H1 (cell line): ENCODE results near the gene JPH2. TPM values are rescaled to one million over a fixed set of nuclear protein-coding genes. Genes with fewer than 3 reads are reported as not detected.
A peak's percentile ranks its signal among the peaks of the same experiment; 100 is the strongest.
"Not testable (repeated sequence)": the region's sequence is repeated elsewhere in the genome, so short reads cannot be mapped to it uniquely, and the experiment has no call there.

Source experiments
- CTCF ChIA-PET: fragments of 300-600 bp; sonication (Branson Sonifier 250); formaldehyde crosslinking; loops from one replicate; lab custom pipeline; 2021; ENCODE audit not compliant: partially characterized antibody; lab: Charles Lee
- POLR2A ChIA-PET: fragments of 300-600 bp; sonication (Branson Sonifier 250); formaldehyde crosslinking; loops from one replicate; lab custom pipeline; 2021; ENCODE audit warnings: inconsistent platforms; ENCODE audit not compliant: partially characterized antibody; lab: Charles Lee
- DNase-seq, 2 experiments: peaks; one replicate each; pipeline versions ENCODE4 v3.0.0 to v3.0.0-alpha.2; 2010 to 2022; ENCODE audit warnings: low spot score in 2 of 2, low read depth in 1 of 2, mixed read lengths in 1 of 2
- FAIRE-seq: peaks from 2 replicates; lab custom pipeline; 2011; peaks lifted over from hg19 to GRCh38; lab: Jason Lieb, UNC
- H2AFZ ChIP-seq: 2 replicates; pipeline ENCODE4 v1.8.1; 2012; ENCODE audit warnings: low read length, inconsistent platforms
- H2AK5ac ChIP-seq: 2 replicates; pipeline ENCODE4 v1.6.1; 2013; ENCODE audit warnings: low read depth, low read length
- H2BK120ac ChIP-seq: replicated peaks from 2 replicates; pipeline ENCODE3; 2013; ENCODE audit warnings: low read depth, low read length, inconsistent platforms
- H2BK12ac ChIP-seq: 2 replicates; pipeline ENCODE4 v1.6.1; 2013; ENCODE audit warnings: low read depth, low read length
- H2BK15ac ChIP-seq: 2 replicates; pipeline ENCODE4 v1.6.1; 2013; ENCODE audit warnings: low read length
- H2BK20ac ChIP-seq: 2 replicates; pipeline ENCODE4 v1.6.1; 2013; ENCODE audit warnings: low read length
- H2BK5ac ChIP-seq: 2 replicates; pipeline ENCODE4 v1.6.1; 2013; ENCODE audit warnings: low read depth, low read length
- H3K14ac ChIP-seq: 2 replicates; pipeline ENCODE4 v1.6.1; 2013; ENCODE audit warnings: inconsistent platforms; ENCODE audit not compliant: insufficient read length
- H3K18ac ChIP-seq: 2 replicates; pipeline ENCODE4 v1.6.1; 2013; ENCODE audit warnings: low read length; ENCODE audit errors: extremely low read depth
- H3K23ac ChIP-seq: 2 replicates; pipeline ENCODE4 v1.6.1; 2013; ENCODE audit warnings: inconsistent platforms; ENCODE audit not compliant: insufficient read length
- H3K23me2 ChIP-seq: 2 replicates; pipeline ENCODE4 v1.6.1; 2013; ENCODE audit warnings: low read depth, low read length
- H3K27ac ChIP-seq: 2 replicates; pipeline ENCODE4 v1.6.1; 2011; ENCODE audit warnings: low read depth, low read length, inconsistent platforms
- H3K27me3 ChIP-seq, 4 experiments: replicated peaks in 1 of 4; 1 replicate in 1 of 4; 2 replicates in 3 of 4; pipeline versions ENCODE4 v1.6.1 to v1.8.1; 2011 to 2013; ENCODE audit warnings: low read length in 3 of 4, mild to moderate bottlenecking in 3 of 4, inconsistent platforms in 2 of 4, mixed read lengths in 2 of 4, moderate library complexity in 1 of 4; ENCODE audit not compliant: control insufficient read depth in 3 of 4, insufficient read depth in 3 of 4; ENCODE audit errors: extremely low read depth in 1 of 4
- H3K36me3 ChIP-seq, 4 experiments: 2 replicates each; pipeline versions ENCODE4 v1.6.1 to v1.8.1; 2011 to 2013; ENCODE audit warnings: mild to moderate bottlenecking in 4 of 4, low read length in 3 of 4, moderate library complexity in 2 of 4, control low read depth in 1 of 4, inconsistent platforms in 1 of 4; ENCODE audit not compliant: insufficient read depth in 4 of 4, control insufficient read depth in 2 of 4
- H3K4ac ChIP-seq: replicated peaks from 2 replicates; pipeline ENCODE3; 2013; ENCODE audit warnings: low read length, low read depth, mixed read lengths, inconsistent platforms; ENCODE audit not compliant: insufficient read length
- H3K4me1 ChIP-seq, 4 experiments: replicated peaks in 1 of 4; 1 replicate in 1 of 4; 2 replicates in 3 of 4; pipeline versions ENCODE4 v1.6.1 to v1.8.1; 2011 to 2013; ENCODE audit warnings: low read length in 3 of 4, inconsistent platforms in 2 of 4, mixed read lengths in 1 of 4; ENCODE audit not compliant: insufficient read depth in 4 of 4, control insufficient read depth in 3 of 4
- H3K4me2 ChIP-seq, 2 experiments: 2 replicates each; pipeline versions ENCODE4 v1.6.1 to v1.8.1; 2011 to 2013; ENCODE audit warnings: low read depth in 2 of 2, low read length in 2 of 2, control low read depth in 1 of 2, inconsistent platforms in 1 of 2, mild to moderate bottlenecking in 1 of 2; ENCODE audit not compliant: insufficient read depth in 1 of 2
- H3K4me3 ChIP-seq, 4 experiments: fragments of 200-600, 300-600 bp in 1 of 4; sonication (generic), shearing (Covaris generic), sonication (Bioruptor Twin) in 1 of 4; 2 replicates each; pipeline versions ENCODE4 v1.5.1 to v1.8.1; 2011 to 2016; ENCODE audit warnings: low read length in 4 of 4, low read depth in 3 of 4, control low read depth in 2 of 4, inconsistent platforms in 2 of 4, mild to moderate bottlenecking in 2 of 4, mixed read lengths in 1 of 4, moderate library complexity in 1 of 4; ENCODE audit not compliant: insufficient read depth in 2 of 4; ENCODE audit errors: extremely low read depth in 1 of 4
- H3K56ac ChIP-seq: replicated peaks from 2 replicates; pipeline ENCODE3; 2013; ENCODE audit warnings: low read depth, mild to moderate bottlenecking, mixed read lengths, low read length, inconsistent platforms; ENCODE audit not compliant: insufficient read length
- H3K79me1 ChIP-seq: 2 replicates; pipeline ENCODE4 v1.6.1; 2013; ENCODE audit warnings: low read depth, low read length, control low read depth
- H3K79me2 ChIP-seq, 2 experiments: 2 replicates each; pipeline versions ENCODE4 v1.6.1 to v1.8.1; 2012 to 2013; ENCODE audit warnings: low read length in 2 of 2, mild to moderate bottlenecking in 2 of 2, inconsistent platforms in 1 of 2; ENCODE audit not compliant: insufficient read depth in 2 of 2, control insufficient read depth in 1 of 2
- H3K9ac ChIP-seq, 4 experiments: replicated peaks in 1 of 4; 1 replicate in 1 of 4; 2 replicates in 3 of 4; pipeline versions ENCODE4 v1.6.1 to v1.8.1; 2011 to 2013; ENCODE audit warnings: low read depth in 3 of 4, low read length in 3 of 4, control low read depth in 2 of 4, mild to moderate bottlenecking in 2 of 4, moderate library complexity in 2 of 4, inconsistent platforms in 1 of 4; ENCODE audit errors: extremely low read depth in 1 of 4
- H3K9me3 ChIP-seq, 2 experiments: 2 replicates each; pipeline versions ENCODE4 v1.6.1 to v1.8.1; 2012 to 2013; ENCODE audit warnings: mild to moderate bottlenecking in 2 of 2, moderate library complexity in 2 of 2, control low read depth in 1 of 2, inconsistent platforms in 1 of 2, low read depth in 1 of 2, low read length in 1 of 2, mixed read lengths in 1 of 2; ENCODE audit not compliant: insufficient read depth in 2 of 2
- H4K20me1 ChIP-seq, 2 experiments: replicated peaks in 1 of 2; 2 replicates each; pipeline versions ENCODE3 to v1.8.1; 2011 to 2013; ENCODE audit warnings: inconsistent platforms in 2 of 2, low read length in 2 of 2, mild to moderate bottlenecking in 1 of 2; ENCODE audit not compliant: insufficient read depth in 2 of 2, control insufficient read depth in 1 of 2
- H4K5ac ChIP-seq: 2 replicates; pipeline ENCODE4 v1.6.1; 2013; ENCODE audit warnings: low read length, low read depth, mixed read lengths, inconsistent platforms; ENCODE audit not compliant: insufficient read length
- H4K8ac ChIP-seq: 2 replicates; pipeline ENCODE4 v1.8.0; 2013; ENCODE audit warnings: mild to moderate bottlenecking, moderate library complexity, low read length, inconsistent platforms; ENCODE audit not compliant: insufficient read depth; ENCODE audit errors: extremely low read depth
- H4K91ac ChIP-seq: replicated peaks from 2 replicates; pipeline ENCODE3; 2013; ENCODE audit warnings: low read length, mixed read lengths, inconsistent platforms; ENCODE audit not compliant: insufficient read length
- RAD21 ChIP-seq, 2 experiments: IDR thresholded peaks in 1 of 2; conservative IDR thresholded peaks in 1 of 2; 2 replicates each; pipeline ENCODE4 v1.6.1; 2011; ENCODE audit warnings: low read depth in 2 of 2, low read length in 2 of 2, improper control_type of control experiment in 1 of 2, inconsistent platforms in 1 of 2, mild to moderate bottlenecking in 1 of 2, moderate library complexity in 1 of 2
- TEAD4 ChIP-seq: IDR thresholded peaks from 2 replicates; pipeline ENCODE4 v1.6.1; 2012; ENCODE audit warnings: low read depth, low read length, inconsistent platforms, mixed read lengths
- WGBS, 2 experiments: shearing (Covaris generic) in 1 of 2; methylation state at CpG; one replicate each; pipeline versions ENCODE4 v1.1.6 to v1.1.7; 2013 to 2015; ENCODE audit warnings: low lambda C conversion rate in 2 of 2, mixed read lengths in 2 of 2, inconsistent platforms in 1 of 2, low coverage in 1 of 2, missing lambda C conversion rate in 1 of 2; ENCODE audit not compliant: insufficient replicate concordance in 2 of 2, insufficient coverage in 1 of 2, insufficient read length in 1 of 2; ENCODE audit errors: extremely low coverage in 1 of 2, missing lambda C conversion rate in 1 of 2; 5-methylcytosine and 5-hydroxymethylcytosine counted together
- polyA plus RNA-seq, 7 experiments: library from polyadenylated mRNA; depleted of rRNA in 3 of 7; stranded (reverse) in 5 of 7; unstranded in 2 of 7; fragments of >200 nt in 5 of 7; fragments of 200-250 nt in 2 of 7; gene quantifications; 1 replicate in 5 of 7; 2 replicates in 1 of 7; 4 replicates in 1 of 7; pipeline versions ENCODE4 v1.2.1 to v1.2.3, GENCODE V29; 2011 to 2013; ENCODE audit warnings: missing spikeins in 2 of 7, mixed read lengths in 2 of 7
- total RNA-seq: library from RNA; stranded (reverse); fragmentation: NEBNext Ultra II Directional; extraction: Animal tissue kit (Norgen Biotek cat#: 25700); gene quantifications from 2 replicates; pipeline ENCODE4 v1.2.1, GENCODE V29; 2021
- TF ChIP-seq, protein P1 (sequence below), 3 experiments: IDR thresholded peaks; 1 replicate in 2 of 3; 2 replicates in 1 of 3; pipeline versions ENCODE4 v1.5.1 to v1.6.1; 2011; ENCODE audit warnings: low read length in 3 of 3, mild to moderate bottlenecking in 3 of 3, inconsistent platforms in 2 of 3, low read depth in 1 of 3, moderate library complexity in 1 of 3; ENCODE audit not compliant: insufficient read depth in 1 of 3; ENCODE audit errors: control extremely low read depth in 1 of 3

The JPH2 gene
- total and polyA plus RNA-seq, 2 of the 8 experiments (the other 6 are each of a cell fraction or from before 2014, with no cell fraction given), result 0.59 to 1.3 TPM

GRCh38 chr20:44190197-44190852, 3.3 kb upstream of the JPH2 start:
- not testable (repeated sequence) for H4K91ac ChIP-seq

More at GRCh38 chr20:44190197-44190852, 3.3 kb upstream of the JPH2 start:
- TF ChIP-seq, protein P1, sequence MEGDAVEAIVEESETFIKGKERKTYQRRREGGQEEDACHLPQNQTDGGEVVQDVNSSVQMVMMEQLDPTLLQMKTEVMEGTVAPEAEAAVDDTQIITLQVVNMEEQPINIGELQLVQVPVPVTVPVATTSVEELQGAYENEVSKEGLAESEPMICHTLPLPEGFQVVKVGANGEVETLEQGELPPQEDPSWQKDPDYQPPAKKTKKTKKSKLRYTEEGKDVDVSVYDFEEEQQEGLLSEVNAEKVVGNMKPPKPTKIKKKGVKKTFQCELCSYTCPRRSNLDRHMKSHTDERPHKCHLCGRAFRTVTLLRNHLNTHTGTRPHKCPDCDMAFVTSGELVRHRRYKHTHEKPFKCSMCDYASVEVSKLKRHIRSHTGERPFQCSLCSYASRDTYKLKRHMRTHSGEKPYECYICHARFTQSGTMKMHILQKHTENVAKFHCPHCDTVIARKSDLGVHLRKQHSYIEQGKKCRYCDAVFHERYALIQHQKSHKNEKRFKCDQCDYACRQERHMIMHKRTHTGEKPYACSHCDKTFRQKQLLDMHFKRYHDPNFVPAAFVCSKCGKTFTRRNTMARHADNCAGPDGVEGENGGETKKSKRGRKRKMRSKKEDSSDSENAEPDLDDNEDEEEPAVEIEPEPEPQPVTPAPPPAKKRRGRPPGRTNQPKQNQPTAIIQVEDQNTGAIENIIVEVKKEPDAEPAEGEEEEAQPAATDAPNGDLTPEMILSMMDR (IDR thresholded peaks at IDR 0.05; ENCODE audit: control extremely low read depth in 1 of 3, insufficient read depth in 1 of 3, low read depth in 1 of 3, low read length in 3 of 3), result peak; percentile 13 to 82 (median 75)
- TF ChIP-seq RAD21 (IDR thresholded peaks at IDR 0.05 in 1 of 2, conservative IDR thresholded peaks at IDR 0.05 in 1 of 2; ENCODE audit: low read depth in 2 of 2, low read length in 2 of 2), result peak; percentile 93 to 94
- TF ChIP-seq TEAD4, result peak; percentile 38; the same call in 1 of the 2 replicates
- ChIA-PET CTCF (interaction anchor here (0.7 to 17.7 kb wide), 33 partner anchors 9 to 590 kb away, joined by 3 to 512 read pairs (median 6); partner anchors contain the start of genes OSER1 and R3HDML), POLR2A (interaction anchor here (0.8 to 2.0 kb wide), 4 partner anchors 18 to 73 kb away, joined by 3 to 10 read pairs (median 4); no protein-coding TSS in a partner anchor)
- H2BK15ac ChIP-seq, H3K18ac ChIP-seq, H2BK5ac ChIP-seq, H2BK12ac ChIP-seq, H2AFZ ChIP-seq, H3K9ac ChIP-seq, H2BK120ac ChIP-seq, H4K5ac ChIP-seq, H3K4me3 ChIP-seq, H3K56ac ChIP-seq, H3K4ac ChIP-seq, H3K79me2 ChIP-seq, H4K20me1 ChIP-seq, H2AK5ac ChIP-seq, H3K23ac ChIP-seq, H3K4me2 ChIP-seq, H3K14ac ChIP-seq, H3K27me3 ChIP-seq, H3K36me3 ChIP-seq, H3K27ac ChIP-seq, H2BK20ac ChIP-seq, H3K79me1 ChIP-seq, H4K8ac ChIP-seq, H3K9me3 ChIP-seq: not testable (repeated sequence)
- FAIRE-seq (peak; percentile 74), DNase-seq (peak in 1 of 2 experiments; percentile 80)
- 42% methylated on average over 15 of the region's 15 CpGs; no CpG with 5 or more reads in 1 of the 2 experiments for WGBS, 2 experiments
- peaks cover 0 to 13% (median 6%) of the 10 kb centered on the region in 4 experiments; a peak in 5 of 7 replicates for H3K4me1 ChIP-seq
- H3K23me2 ChIP-seq, result peaks cover 21% of the 10 kb centered on the region
